Frontal cortex (tissue), 4 donors: ENCODE results near the gene GLG1. TPM values are rescaled to one million over a fixed set of nuclear protein-coding genes. Genes with fewer than 3 reads are reported as not detected.

Experiments used
- DNase-seq, 2 donors: peaks; one replicate each; pipeline ENCODE4 v3.0.0; 2012; ENCODE audit warnings: low spot score in 2 of 2
- FAIRE-seq: peaks from 2 replicates; lab custom pipeline; 2012; peaks lifted over from hg19 to GRCh38; lab: Jason Lieb, UNC
- total RNA-seq: library from RNA; depleted of rRNA; stranded (reverse); fragments of >200 nt; gene quantifications from one replicate; pipeline ENCODE4 v1.2.3, GENCODE V29; 2014
- donor health status: control.
- donor health status: control.
- donor health status: control.

GLG1 gene
- total RNA-seq, 1 donor from 2014 or later: 64.8 TPM

DNA sequence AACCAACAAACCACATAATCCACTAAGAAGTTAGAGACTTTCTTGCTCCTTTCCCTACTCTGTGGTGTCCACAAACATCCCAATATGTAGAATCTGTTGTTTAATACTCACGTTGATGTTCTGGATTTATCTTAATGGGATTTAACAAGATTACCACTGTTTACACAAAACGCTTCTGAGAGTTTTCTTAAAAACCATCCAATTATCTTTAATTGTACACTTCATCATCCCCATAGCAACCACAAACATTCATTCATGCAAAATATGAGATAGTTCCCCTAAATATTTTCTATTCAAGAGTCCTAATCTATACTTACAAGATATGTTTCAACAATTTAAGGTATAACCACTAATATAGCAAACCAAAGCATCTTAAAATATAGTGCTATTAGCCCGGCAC, 109.2 kb downstream of the GLG1 start:
- FAIRE-seq (no peak), DNase-seq (no peak)

DNA sequence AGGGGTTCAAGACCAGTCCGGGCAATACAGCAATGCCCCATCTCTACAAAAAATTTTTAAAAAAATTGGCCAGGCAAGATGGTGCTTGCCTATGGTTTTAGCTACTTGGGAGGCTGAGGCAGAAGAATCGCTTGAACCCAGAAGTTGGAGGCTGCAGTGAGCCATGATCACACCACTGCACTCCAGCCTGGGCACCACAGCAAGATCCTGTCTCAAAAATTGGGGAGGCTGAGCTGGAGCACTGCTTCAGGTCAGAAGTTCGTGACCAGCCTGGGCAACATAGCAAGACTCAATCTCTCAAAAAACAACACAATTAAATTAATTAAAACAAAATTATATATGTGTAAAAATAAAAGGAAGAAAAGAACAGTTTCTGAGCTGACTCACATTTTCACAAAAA, 110.9 kb downstream of the GLG1 start:
- FAIRE-seq: no peak
- no peak for DNase-seq

DNA sequence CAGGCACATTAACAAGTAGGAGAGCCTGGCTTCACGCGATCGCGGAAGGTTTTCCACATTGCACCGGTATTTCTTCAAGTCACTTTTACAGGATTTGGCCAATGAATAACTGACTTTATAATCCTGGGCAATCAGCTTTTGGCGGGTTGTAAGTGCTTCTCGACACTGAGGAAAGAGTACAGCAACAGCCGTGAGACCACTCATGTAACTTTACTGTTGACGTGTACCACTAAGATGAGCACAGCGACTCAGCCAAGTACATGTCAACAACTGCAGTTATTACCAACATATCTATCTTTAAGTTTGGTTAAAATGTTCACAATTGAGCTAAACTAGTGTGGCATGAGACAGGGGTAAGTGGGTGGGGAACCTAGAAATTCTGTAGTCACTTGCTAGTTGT, 113.9 kb downstream of the GLG1 start:
- DNase-seq (no peak), FAIRE-seq (no peak)

DNA sequence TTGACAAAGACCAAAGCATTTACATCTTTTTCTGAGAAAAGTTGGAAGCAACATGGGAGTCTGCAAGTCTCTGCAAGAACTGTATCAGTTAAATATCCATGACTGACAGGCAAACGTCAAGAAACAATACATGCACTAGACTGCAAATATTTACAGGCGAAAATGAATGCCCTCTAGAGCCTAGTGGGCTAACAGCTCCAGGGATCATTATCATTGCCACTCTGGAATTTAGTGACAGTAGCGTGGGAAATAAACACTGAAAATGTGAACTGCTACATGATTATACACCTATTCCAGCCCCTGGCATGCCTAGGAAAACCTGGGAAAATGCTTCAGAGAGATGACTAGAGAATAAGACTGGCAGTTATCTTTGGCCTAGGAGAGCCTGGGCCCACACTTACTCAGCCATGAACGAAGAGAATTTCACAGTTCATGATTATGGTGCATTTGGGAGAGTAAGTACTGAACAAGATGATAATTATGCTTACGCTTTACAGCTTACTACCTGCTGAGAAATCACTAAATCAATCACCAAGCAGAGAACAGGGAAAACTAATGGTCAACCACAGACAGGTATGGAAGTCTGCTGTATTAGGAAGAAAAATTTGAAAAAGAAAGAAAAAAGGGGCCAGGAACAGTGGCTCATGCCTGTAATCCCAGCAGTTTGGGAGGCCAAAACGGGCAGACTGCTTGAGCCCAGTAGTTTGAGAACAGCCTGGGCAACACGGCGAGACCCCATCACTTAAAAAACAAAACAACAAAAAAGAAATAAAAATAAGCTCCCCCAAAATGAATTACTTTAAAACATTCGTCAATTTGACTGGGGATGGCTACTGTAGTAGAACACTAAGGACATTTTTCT, 119.0 kb downstream of the GLG1 start:
- no peak for DNase-seq
- no peak for FAIRE-seq

DNA sequence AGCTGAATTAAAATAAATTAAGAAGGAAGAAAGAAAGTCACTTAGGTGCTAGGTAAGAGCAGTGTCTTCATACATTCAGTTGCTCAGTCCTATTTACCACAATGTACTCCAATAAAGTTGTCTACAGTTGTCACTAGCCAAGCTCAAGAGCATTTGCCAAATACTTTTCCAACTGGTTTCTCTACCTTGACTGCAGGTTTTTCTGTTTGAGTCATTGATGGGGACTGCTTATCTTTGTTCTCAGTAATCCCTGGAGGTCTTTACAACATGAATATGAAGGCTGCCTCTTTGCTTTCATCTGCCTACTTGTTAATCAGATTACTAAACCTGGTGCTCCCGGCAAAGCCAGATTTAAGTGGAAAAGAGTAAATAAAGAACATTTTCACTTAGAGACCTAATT, 121.0 kb downstream of the GLG1 start:
- DNase-seq (no peak), FAIRE-seq (no peak)

DNA sequence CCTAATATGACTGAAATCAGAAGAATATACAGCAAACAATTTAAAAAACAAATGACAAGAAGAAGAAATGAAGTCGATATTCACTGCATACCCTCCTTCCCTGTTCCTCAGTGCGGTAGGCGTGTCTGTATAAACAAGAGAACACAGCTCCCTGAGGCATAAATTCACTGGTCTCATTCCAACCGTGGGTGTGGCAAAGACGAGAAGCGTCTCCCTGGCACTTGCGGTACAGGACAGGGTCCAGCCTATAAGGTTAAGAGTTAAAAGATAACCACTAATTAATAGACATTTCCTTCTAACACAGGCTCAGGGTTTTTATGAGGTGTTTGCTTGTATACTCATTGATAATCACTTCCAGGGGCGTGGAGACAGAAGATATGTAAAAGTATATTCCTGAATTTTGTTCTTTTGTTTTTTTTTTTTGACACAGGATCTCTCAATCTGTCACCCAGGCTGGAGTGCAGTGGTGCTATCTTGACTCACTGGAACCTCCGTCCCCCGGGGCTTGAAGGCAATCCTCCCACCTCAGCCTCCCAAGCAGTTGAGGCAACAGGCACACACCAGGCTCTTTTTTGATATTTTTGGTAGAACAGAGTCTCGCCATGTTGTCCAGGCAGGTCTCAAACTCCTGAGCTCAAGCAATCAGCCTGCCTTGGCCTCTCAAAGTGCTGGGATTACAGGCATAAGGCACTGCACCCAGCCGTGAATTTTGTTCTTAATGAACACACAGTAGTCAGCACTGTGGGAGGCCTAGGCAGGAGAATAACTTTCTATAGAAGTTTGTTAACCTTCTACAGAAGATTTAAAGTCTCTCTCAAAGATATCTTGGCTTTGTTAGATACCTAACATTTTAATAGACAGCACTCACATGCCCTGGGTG, 126.5 kb downstream of the GLG1 start:
- DNase-seq: no peak
- no peak for FAIRE-seq

DNA sequence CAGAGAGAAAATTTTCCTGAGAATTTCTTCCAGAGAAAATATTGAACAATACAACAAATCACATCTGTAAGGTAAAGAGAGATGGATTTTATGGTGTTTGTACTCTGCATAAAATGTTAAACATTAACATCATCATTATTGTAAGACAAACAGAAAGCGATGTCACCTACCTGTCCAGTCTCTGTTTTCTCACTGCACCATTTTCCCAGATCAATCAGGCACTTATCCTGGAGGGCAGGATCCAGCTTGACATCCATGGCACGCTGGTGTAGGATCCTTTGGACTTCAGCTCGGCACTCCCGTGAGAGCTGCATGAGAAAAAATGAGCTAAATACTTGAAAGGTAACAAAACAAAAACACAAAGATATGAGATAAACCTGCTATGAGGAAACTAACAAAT, 129.7 kb downstream of the GLG1 start:
- DNase-seq: no peak
- FAIRE-seq: no peak

DNA sequence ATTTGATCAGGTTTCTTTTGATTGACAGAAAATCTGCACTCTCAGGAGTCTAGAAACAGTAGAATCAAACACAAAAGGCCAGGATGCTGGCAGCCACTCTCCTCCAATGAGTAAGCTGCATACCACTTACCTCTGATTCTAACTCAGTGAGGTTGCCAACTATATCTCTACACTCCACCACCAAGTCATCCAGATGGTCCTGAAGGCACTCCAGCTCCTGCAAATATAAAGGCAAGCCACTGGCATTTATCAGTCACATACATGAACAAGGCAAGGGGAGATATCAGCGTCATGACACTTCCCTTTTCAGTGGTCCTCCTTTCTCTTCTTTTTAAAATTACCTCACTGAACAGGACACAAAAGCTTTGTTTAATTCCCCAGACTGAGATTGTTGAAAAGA, 132.5 kb downstream of the GLG1 start:
- DNase-seq (no peak), FAIRE-seq (no peak)

DNA sequence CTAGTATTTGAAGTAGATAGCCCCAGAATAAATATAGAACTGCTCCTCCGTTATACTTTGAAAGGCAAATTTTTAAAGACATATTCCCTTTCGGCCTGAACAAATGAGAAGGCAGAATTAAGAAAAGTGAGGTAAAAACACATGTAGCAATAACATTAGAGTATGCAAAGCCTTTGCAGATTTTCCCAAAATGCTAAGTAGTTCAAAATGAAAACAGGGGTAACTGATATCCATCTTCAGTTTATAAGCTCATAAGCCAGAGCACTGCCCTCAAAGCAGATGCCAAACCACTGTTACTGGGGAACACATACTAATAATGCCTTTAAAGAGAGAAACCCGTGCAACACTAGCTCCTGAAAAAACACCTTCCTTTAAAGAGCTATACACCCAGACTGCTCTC, 134.4 kb downstream of the GLG1 start:
- DNase-seq: no peak
- no peak for FAIRE-seq

DNA sequence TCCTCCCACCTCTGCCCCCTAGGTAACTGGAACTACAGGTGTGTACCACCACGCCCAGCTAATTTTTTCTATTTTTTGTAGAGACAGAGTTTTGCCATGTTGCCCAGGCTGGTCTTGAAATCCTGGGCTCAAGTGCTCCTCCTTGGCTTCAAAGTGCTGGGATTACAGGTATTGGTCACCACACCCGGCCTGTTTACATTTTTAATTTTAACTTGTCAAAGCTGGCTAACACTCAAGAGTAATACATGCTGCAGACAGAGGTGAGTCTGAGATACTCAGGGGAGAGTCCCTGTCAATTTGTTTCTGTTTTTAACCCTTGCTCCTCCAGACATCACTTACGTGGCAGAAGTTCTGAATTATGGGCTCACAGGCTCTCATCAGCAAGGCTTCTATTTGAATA, 134.9 kb downstream of the GLG1 start:
- DNase-seq: no peak
- FAIRE-seq: no peak

DNA sequence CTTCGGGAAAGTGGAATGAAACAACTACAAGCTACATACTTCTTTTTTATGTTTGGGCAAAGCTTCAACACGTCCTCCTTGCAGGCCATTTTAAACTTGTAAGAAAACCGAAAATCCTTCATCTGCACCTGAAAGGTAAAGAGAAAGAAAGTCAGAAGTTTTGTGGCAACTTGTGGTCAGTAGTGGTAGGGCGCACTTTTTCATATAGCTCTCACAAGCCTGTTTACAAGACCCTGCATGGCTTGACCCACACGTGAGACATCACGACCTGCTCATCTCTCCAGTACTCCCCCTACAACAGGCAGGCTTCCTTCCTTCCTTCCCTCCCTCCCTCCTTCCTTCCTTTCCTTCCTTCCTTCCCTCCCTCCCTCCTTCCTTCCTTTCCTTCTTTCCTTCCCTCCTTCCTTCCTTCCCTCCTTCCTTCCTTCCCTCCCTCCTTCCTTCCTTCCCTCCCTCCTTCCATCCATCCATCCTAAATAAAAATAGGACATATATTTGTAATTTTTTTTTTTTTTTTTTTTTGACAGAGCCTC, 136.9 kb downstream of the GLG1 start:
- DNase-seq (no peak), FAIRE-seq (no peak)

DNA sequence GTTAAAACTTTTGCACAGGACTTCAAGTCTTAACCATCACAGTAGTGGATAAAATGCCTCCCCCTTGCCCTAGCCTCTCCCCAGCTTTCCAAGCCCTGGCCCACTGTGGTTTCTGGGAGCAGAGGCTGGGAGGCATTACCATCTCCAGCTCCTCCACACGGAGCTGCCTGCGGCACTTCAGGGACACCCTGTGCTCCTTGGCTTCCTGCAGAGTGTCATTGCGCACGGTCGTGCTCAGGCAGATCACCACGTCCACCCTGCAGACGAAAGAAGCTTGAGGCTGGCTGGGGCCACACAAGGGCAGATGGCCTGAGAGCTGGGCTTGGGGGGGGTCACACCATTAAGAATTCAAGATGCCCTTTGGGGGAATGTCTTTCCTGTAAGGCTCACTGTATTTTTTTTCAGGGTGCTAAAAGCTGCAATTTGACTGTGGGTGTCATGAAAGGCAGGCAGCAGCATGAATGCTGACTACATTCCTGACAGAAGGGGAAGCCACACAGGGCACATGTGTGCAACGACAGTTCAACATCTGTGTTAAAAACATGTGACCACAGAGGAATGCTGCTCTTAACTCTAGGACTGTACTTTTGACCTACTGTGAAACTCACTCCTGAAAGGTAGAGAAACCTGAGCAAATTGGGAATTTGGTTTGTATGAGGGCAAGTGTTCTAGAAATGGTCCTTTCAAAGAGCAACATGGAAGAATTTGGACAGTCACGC, 137.9 kb downstream of the GLG1 start:
- FAIRE-seq (no peak), DNase-seq (no peak)

DNA sequence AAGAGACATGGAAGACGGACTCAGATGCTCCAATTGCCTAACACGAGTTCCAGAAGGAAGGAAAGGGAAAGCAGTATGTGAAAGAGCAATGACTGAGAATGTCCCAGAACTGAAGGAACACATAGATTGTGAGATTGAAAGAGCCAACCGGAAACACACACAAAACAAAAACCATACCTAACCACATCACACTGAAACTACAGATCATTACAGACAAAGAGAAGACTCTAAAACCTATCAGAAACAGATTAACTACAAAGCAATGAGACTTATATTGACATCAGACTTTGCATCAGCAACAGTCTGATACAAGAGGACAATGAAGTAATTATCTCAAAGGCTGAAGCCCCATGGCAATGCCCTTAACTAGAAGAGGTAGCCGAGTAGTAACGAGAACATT, 140.0 kb downstream of the GLG1 start:
- no peak for DNase-seq
- no peak for FAIRE-seq

DNA sequence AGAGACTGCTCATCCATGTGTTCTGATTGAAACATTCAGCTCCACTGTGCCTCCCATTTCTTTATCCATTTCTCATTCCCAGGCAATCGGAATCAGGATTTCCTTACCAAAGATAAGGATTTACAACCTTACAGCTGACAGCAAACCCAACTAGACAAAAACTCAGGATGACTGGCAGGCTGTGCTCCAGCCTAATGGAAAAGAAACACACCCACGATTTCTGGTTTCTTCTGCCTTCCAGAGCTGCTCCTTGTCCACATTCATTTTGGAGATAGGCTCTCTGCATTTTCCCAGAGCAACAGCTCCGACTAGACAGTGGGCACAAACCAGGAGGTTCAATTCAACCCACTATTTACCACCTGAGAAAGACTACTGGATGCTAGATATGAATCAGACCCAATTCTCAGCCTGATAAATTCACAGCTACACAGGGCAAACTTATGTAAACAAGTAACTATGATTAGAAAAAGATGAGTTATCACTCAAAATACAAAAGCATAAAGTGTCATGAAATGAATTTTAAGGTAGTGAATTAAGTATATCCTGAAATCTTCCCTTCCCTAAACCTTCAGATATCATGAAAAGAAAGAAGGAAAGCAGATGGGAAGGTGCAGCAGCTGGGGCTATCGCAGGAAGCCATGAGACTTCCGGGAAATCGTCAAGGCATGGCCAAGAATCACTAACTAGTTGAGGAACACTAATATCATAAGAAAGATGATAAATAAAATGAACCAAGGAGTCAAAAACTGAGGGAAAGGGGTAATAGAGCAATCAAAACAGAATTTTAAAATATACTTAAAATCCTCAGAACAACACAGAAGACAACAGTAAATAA, 140.8 kb downstream of the GLG1 start:
- FAIRE-seq: no peak
- DNase-seq: no peak

DNA sequence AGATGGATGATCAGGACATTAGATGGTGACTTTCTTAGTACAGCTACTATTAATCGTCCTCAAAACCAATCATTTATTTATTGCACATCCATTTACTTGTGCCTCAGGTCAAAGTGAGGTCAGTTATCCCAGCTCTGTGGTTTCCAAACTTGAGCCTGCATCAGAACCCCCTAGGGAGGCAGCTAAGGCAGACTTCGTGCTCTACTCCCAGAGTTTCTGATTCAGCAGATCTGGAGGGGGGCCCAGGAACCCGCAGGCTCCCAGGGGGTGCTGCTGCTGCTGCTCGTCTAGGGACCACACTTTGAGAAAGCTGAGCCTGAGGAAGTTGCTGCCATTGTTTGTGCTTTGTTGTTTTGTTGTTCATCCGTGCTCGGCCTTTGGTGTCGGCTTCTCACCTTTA, 141.6 kb downstream of the GLG1 start:
- FAIRE-seq (no peak), DNase-seq (no peak)

DNA sequence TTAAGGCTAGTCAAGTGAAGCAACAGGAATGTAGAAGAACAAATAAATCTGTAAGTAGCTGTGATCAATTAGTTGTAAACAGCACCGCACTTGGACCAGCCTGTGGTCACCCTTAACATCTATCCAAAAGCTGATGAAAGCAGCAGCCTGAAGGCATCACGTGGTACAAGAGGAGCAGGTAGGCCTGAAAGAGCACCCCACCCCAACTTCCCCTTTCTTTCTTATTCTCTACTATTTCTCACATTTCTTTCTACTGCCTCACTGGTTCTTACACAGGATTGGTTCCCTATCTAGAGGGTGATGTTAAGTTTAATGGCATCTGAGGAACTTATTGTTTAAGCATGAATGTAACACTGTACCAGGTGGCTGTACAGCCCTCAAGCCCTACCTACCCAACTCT, 143.0 kb downstream of the GLG1 start:
- no peak for FAIRE-seq

DNA sequence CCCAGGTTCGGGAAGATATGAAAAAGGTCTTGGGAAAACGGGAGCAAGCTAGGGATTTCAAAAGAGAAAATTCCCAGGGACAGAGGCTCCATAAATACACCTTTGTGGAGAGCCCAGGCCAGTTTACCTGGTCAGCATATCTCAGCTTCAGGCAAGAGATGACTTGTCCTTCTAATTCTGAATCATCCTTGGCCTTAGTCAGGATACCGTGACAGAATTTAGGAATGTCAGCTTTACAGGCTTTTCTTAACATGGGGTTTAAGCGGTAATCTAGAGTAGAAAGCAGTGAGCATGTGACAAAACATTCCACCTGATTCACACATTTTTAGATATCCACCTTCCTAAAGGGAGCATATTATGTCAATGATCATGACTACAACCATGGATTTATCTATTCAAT, 144.6 kb downstream of the GLG1 start:
- FAIRE-seq (no peak), DNase-seq (no peak)

More for the DNA sequence above, 143.0 kb downstream of the GLG1 start:
- no peak for DNase-seq

DNA sequence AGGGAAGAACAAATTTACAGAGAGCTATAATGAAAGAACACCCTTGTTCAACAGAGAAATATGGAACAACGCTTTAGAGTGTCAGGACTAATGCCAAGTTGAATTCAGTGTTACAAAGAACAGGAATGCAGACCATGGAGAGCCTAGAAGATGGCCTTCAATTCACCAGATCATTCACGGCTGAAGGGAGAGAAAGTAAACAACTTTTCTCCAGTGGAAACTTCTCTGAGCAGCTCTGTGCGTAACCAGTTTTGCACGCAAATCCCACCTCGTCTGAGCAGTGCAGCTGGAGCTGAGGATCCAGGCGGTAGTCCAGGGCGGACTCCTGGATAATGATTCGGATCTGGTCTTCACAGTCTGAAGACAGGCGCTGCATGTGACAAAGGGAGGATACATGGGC, 145.1 kb downstream of the GLG1 start:
- no peak for FAIRE-seq

DNA sequence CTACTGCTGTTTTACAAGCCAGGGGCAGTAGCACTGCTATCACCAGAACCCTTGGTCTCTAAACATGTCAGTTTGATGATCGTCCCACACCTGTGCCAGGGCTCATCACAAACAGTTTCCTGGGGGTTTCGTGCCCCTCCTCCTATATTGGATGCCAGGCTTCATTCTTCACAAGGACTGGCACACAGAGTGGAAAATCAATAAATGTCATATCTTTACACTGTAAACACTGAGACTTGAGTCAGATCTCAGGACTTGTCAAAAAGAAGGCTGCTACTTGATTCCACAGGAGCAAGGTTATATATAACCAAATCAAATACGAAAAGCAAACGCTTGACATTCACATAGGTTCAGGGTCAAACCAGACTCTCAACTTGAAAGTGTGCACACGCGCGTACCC, 146.4 kb downstream of the GLG1 start:
- FAIRE-seq: no peak

More for the DNA sequence above, 145.1 kb downstream of the GLG1 start:
- no peak for DNase-seq

DNA sequence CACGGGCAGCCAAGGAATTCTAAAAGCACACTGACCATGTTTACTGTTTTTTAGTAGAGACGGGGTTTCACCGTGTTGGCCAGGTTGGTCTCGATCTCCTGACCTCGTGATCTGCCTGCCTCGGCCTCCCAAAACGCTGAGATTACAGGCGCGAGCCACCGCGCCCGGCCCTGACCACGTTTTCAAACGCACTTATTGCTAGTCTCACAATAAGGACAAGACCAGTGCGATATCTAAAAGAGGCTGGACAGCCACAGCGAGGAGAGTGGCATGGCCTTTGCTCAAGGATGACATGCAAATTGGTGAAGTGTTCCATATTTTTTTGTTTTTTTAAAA, 150.7 kb downstream of the GLG1 start:
- DNase-seq (no peak), FAIRE-seq (no peak)

More for the DNA sequence above, 146.4 kb downstream of the GLG1 start:
- DNase-seq: no peak
